ENCODE measurements around the gene KDM6B. TPM values are rescaled to one million over a fixed set of nuclear protein-coding genes. Genes with fewer than 3 reads are reported as not detected.

The KDM6B gene
- total and polyA plus RNA-seq, 4 experiments from 2014 or later: 1.7 to 129 (median 119) TPM; not detected in 1

DNA sequence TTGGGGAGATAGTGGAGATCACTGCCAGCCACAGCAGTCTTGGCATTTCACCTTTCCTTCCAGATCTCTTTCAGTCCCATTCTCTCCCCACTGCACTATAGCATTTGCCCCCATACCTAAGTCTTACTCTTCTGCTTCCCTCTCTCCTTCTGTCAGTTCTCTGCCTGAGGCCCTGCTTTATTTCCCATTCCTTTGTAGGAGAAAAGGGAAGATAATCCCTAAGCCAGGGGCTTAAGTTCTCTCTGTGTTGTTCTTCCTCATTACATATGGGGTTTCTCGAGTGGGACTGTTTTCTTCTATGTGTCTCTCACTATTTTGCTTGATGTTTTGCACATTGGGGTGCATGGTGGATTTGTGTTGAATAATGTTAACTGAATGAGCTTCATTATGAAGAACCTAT is 6.4 kb downstream of the KDM6B start:
- peak overlapping the region in 7 of 8 donors; percentile 62 to 98 (median 88) for H3K4me3 Mint-ChIP-seq
- peaks cover 45 to 85% (median 62%) of the 10 kb centered on the region in 4 donors for H3K4me1 Mint-ChIP-seq
- Histone ChIP-seq H3K9me3 (ENCODE audit: control insufficient read depth in 1 of 2, low read length in 2 of 2) (no peaks in the 10 kb centered on the region), H3K27me3 (ENCODE audit: insufficient read depth, low read length) (no peaks in the 10 kb centered on the region), H3K36me3 (ENCODE audit: insufficient read depth, low read length) (no peaks in the 10 kb centered on the region), H3K4me1 (ENCODE audit: insufficient read depth, low read length) (peaks cover 62% of the 10 kb centered on the region), H3K4me3 (ENCODE audit: low read length in 2 of 2) (no peak overlapping the region), H3K27ac (ENCODE audit: low read depth, low read length) (peak overlapping the region; percentile 99)
- POLR2A ChIA-PET (ENCODE audit: partially characterized antibody): interaction anchor here (4.3 to 4.5 kb wide), 2 partner anchors 10 to 17 kb away, joined by 23 to 45 read pairs; partner anchors contain the start of genes CYB5D1, NAA38 and TMEM88
- CTCF ChIA-PET (ENCODE audit: partially characterized antibody): interaction anchor here (0.6 to 1.4 kb wide), 5 partner anchors 9 to 26 kb away, joined by 3 to 6 read pairs (median 4); no protein-coding TSS in a partner anchor
- peaks cover 0 to 3% of the 10 kb centered on the region in 2 donors for H3K27me3 Mint-ChIP-seq
- peaks cover 0 to 1% (median 0%) of the 10 kb centered on the region in 8 donors for H3K9me3 Mint-ChIP-seq
- peak overlapping the region; percentile 99 to 100 (median 100) for H3K27ac Mint-ChIP-seq
- no peak for DNase-seq
- intact Hi-C loops (cut with micrococcal nuclease): loop anchor here (5.0 to 10.0 kb wide), 3 partner anchors 153 to 606 kb away; partner anchors contain the start of genes CTC1, DVL2, PFAS and PHF23
- H3K36me3 Mint-ChIP-seq: peaks cover 0 to 45% of the 10 kb centered on the region in 2 donors

DNA sequence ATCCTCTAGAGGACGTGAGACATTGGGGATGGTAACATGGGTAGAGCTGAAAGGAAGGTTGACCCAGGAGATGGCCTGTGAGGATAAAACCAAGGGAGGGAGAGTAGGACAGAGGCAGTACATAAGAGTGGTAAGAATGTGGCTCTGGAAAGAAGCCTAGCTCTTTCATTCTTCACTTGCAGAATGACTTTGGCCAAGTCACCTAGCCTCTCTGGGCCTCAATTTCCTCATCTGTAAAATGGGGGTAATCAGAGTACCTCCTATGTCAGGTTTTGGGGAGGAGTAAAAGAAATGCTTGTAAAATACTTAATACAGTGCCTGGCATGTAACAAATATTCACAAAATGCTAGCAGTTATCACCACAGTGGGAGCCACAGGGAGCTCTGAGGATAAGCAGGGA is 6.9 kb downstream of the KDM6B start:
- peak overlapping the region; percentile 99 to 100 (median 100) for H3K27ac Mint-ChIP-seq
- H3K9me3 ChIP-seq (ENCODE audit: control insufficient read depth in 1 of 2, low read length in 2 of 2): no peaks in the 10 kb centered on the region
- intact Hi-C loops (cut with micrococcal nuclease): loop anchor here (5.0 to 10.0 kb wide), 3 partner anchors 154 to 606 kb away; partner anchors contain the start of genes CTC1, DVL2, PFAS and PHF23
- DNase-seq: no peak
- CTCF ChIA-PET (ENCODE audit: partially characterized antibody): interaction anchor here (0.6 to 1.4 kb wide), 5 partner anchors 9 to 25 kb away, joined by 3 to 6 read pairs (median 4); no protein-coding TSS in a partner anchor
- H3K4me1 Mint-ChIP-seq: peaks cover 47 to 84% (median 65%) of the 10 kb centered on the region in 4 donors
- H3K27me3 ChIP-seq (ENCODE audit: insufficient read depth, low read length): no peaks in the 10 kb centered on the region
- peaks cover 63% of the 10 kb centered on the region for H3K4me1 ChIP-seq (ENCODE audit: insufficient read depth, low read length)
- peaks cover 0 to 1% (median 0%) of the 10 kb centered on the region in 8 donors for H3K9me3 Mint-ChIP-seq
- H3K27ac ChIP-seq (ENCODE audit: low read depth, low read length): peak overlapping the region; percentile 99
- peaks cover 0 to 47% of the 10 kb centered on the region in 2 donors for H3K36me3 Mint-ChIP-seq
- H3K36me3 ChIP-seq (ENCODE audit: insufficient read depth, low read length): no peaks in the 10 kb centered on the region
- peak overlapping the region; percentile 79 to 98 (median 90) for H3K4me3 Mint-ChIP-seq
- POLR2A ChIA-PET (ENCODE audit: partially characterized antibody): interaction anchor here (4.3 to 13.6 kb wide), 3 partner anchors 6 to 17 kb away, joined by 23 to 238 read pairs (median 45); partner anchors contain the start of genes CYB5D1, KDM6B, NAA38 and TMEM88
- peak overlapping the region in 1 of 2 donors; percentile 92 for H3K4me3 ChIP-seq (ENCODE audit: low read length in 2 of 2)
- peaks cover 0 to 3% of the 10 kb centered on the region in 2 donors for H3K27me3 Mint-ChIP-seq

DNA sequence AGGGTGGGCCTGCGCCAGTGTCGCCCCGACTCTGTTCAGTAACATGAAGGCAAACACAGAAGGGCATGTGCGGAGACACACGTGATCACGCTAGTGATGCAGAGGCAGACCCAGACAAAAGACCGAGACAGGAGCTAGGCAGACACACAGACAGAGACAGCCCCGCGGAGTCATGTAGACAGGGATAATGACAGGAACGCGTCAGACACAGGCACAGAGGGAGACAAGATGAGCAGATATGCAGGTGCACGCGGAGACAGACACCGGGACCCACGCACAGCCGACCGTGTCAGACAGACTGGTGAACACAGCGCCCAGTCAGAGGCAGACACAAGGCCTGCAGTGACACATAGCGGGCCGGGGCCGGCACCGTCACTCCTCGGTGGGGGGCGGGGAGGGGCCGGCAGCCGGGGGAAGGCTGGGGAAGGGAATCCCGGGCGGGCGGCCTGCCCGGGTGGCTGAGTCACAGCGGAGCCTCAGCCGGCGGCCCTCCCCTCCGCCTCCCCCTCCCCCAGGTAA is 7.4 kb downstream of the KDM6B start:
- peaks cover 0 to 1% (median 0%) of the 10 kb centered on the region in 8 donors for H3K9me3 Mint-ChIP-seq
- peaks cover 0 to 48% of the 10 kb centered on the region in 2 donors for H3K36me3 Mint-ChIP-seq
- peak overlapping the region; percentile 99 for H3K27ac ChIP-seq (ENCODE audit: low read depth, low read length)
- no peaks in the 10 kb centered on the region for H3K27me3 ChIP-seq (ENCODE audit: insufficient read depth, low read length)
- H3K36me3 ChIP-seq (ENCODE audit: insufficient read depth, low read length): peaks cover 2% of the 10 kb centered on the region
- intact Hi-C loops (cut with micrococcal nuclease): loop anchor here (5.0 to 10.0 kb wide), 3 partner anchors 154 to 607 kb away; partner anchors contain the start of genes CTC1, DVL2, PFAS and PHF23
- peaks cover 44 to 78% (median 62%) of the 10 kb centered on the region in 4 donors for H3K4me1 Mint-ChIP-seq
- no peaks in the 10 kb centered on the region for H3K9me3 ChIP-seq (ENCODE audit: control insufficient read depth in 1 of 2, low read length in 2 of 2)
- H3K4me3 Mint-ChIP-seq: peak overlapping the region; percentile 92 to 99 (median 97)
- DNase-seq: peak in 4 of 5 donors; percentile 82 to 100 (median 82)
- peaks cover 57% of the 10 kb centered on the region for H3K4me1 ChIP-seq (ENCODE audit: insufficient read depth, low read length)
- peaks cover 0 to 3% of the 10 kb centered on the region in 2 donors for H3K27me3 Mint-ChIP-seq
- ChIA-PET CTCF (ENCODE audit: partially characterized antibody) (interaction anchor here (1.0 to 1.4 kb wide), 3 partner anchors 10 to 25 kb away, joined by 4 to 6 read pairs (median 4); no protein-coding TSS in a partner anchor), POLR2A (ENCODE audit: partially characterized antibody) (interaction anchor here (0.6 to 13.6 kb wide), 8 partner anchors 7 to 385 kb away, joined by 3 to 238 read pairs (median 4); partner anchors contain the start of genes ATP1B2, CYB5D1, KDM6B and NAA38)
- peak overlapping the region; percentile 99 to 100 (median 100) for H3K27ac Mint-ChIP-seq
- peak overlapping the region in 1 of 2 donors; percentile 92 for H3K4me3 ChIP-seq (ENCODE audit: low read length in 2 of 2)

DNA sequence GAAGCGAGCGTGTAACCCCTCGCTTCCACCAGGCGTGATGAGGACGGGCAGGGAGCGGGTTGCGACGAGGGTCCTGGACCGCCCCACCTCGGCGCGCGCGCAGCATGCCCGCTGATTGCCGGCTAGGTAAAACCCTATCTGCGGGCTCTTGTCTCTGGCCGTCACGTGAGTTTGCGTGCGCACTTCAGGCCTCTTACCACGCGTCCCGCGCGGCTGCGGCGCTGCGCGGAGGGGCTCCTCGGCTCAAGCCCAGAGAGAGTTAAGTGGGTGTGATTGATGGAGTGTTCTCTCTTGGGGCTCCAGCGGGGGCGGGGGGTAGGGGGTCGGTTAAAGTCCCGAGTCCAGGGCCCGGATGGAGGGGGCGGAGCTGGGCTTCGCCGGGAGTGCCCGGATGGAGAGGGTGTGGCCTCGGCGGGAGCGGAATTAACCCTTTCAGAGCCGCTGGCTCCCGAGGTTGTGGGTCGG is 7.9 kb downstream of the KDM6B start:
- CTCF ChIA-PET (ENCODE audit: partially characterized antibody): interaction anchor here (1.0 to 2.2 kb wide), 2 partner anchors 8 to 19 kb away, joined by 4 to 13 read pairs; partner anchors contain the start of gene KDM6B
- intact Hi-C loops (cut with micrococcal nuclease): loop anchor here (1.0 to 10.0 kb wide), 6 partner anchors 8 to 607 kb away; partner anchors contain the start of genes CTC1, DVL2, KDM6B and NAA38
- peaks cover 52% of the 10 kb centered on the region for H3K4me1 ChIP-seq (ENCODE audit: insufficient read depth, low read length)

DNA sequence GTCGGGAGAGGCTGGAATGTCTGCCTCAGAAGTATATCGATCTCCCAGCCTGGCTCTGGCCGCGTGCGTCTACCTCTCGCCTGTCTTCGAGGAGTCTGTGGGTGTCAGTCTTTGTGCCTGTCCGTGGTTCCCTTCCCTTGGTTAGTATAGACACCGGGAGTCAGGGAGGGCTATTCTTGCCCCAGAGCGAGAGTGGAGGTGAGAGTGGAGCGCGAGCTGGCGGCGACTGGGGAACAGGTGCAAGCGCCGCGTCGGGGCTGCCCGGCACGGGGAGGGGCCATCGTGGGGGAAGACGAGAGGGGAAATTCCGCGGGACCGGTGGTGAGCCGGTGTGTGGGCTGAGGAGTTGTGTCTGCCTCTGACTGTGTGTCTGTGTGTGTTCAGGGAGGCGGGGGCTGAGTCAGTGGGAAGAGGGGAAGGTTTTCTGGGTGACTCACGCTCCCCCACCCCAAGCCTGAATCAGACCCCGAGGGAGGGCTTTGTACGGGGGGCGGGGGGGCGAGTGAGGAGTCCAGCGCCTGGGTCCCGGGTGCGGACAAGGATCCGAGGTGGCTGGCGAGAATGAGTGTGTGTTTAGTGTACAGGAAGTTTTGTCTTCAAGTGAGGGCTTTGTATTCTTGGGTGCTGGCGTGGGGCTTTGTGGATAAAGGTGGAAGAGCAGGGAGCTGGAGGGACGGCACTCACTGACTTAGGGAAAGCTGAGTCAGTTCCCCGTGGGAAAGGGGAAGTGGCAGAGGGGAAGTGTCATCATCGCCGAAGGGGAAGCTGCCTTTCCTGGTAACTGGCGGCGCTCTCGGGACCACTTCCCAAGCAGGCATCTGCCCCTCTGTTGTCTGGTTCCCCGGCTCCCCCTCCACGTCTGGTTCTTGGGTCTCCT is 8.6 kb downstream of the KDM6B start:
- Histone ChIP-seq H3K36me3 (ENCODE audit: insufficient read depth, low read length) (peaks cover 3% of the 10 kb centered on the region), H3K4me3 (ENCODE audit: low read length in 2 of 2) (peak overlapping the region; percentile 86 to 92), H3K4me1 (ENCODE audit: insufficient read depth, low read length) (peaks cover 46% of the 10 kb centered on the region), H3K27me3 (ENCODE audit: insufficient read depth, low read length) (no peaks in the 10 kb centered on the region), H3K27ac (ENCODE audit: low read depth, low read length) (peak overlapping the region; percentile 99), H3K9me3 (ENCODE audit: control insufficient read depth in 1 of 2, low read length in 2 of 2) (no peaks in the 10 kb centered on the region)
- Mint-ChIP-seq H3K27ac (peak overlapping the region; percentile 99 to 100 (median 100)), H3K4me3 (peak overlapping the region; percentile 92 to 99 (median 97)), H3K9me3 (peaks cover 0 to 1% (median 0%) of the 10 kb centered on the region in 8 donors), H3K4me1 (peaks cover 32 to 67% (median 50%) of the 10 kb centered on the region in 4 donors), H3K36me3 (peaks cover 0 to 57% of the 10 kb centered on the region in 2 donors), H3K27me3 (peaks cover 0 to 3% of the 10 kb centered on the region in 2 donors)
- intact Hi-C loops (cut with micrococcal nuclease): loop anchor here (1.0 to 10.0 kb wide), 7 partner anchors 8 to 608 kb away; partner anchors contain the start of genes CTC1, DVL2, KDM6B and NAA38
- ChIA-PET CTCF (ENCODE audit: partially characterized antibody) (interaction anchor here (1.0 to 2.2 kb wide), 2 partner anchors 9 to 20 kb away, joined by 4 to 13 read pairs; partner anchors contain the start of gene KDM6B), POLR2A (ENCODE audit: partially characterized antibody) (interaction anchor here (0.6 to 13.6 kb wide), 15 partner anchors 8 to 387 kb away, joined by 3 to 238 read pairs (median 4); partner anchors contain the start of genes ATP1B2, CYB5D1, KDM6B and NAA38)
- peak; percentile 94 to 99 (median 95) for DNase-seq

More for the DNA sequence above, 7.9 kb downstream of the KDM6B start:
- Histone ChIP-seq H3K36me3 (ENCODE audit: insufficient read depth, low read length) (peaks cover 3% of the 10 kb centered on the region), H3K27me3 (ENCODE audit: insufficient read depth, low read length) (no peaks in the 10 kb centered on the region), H3K27ac (ENCODE audit: low read depth, low read length) (peak overlapping the region; percentile 99), H3K9me3 (ENCODE audit: control insufficient read depth in 1 of 2, low read length in 2 of 2) (no peaks in the 10 kb centered on the region), H3K4me3 (ENCODE audit: low read length in 2 of 2) (peak overlapping the region; percentile 86 to 92)
- DNase-seq: peak in 3 of 5 donors; percentile 82 to 86 (median 85)
- H3K4me1 Mint-ChIP-seq: peaks cover 39 to 73% (median 57%) of the 10 kb centered on the region in 4 donors
- H3K27me3 Mint-ChIP-seq: peaks cover 0 to 3% of the 10 kb centered on the region in 2 donors
- peaks cover 0 to 1% (median 0%) of the 10 kb centered on the region in 8 donors for H3K9me3 Mint-ChIP-seq
- peaks cover 0 to 52% of the 10 kb centered on the region in 2 donors for H3K36me3 Mint-ChIP-seq
- H3K27ac Mint-ChIP-seq: peak overlapping the region; percentile 99 to 100 (median 100)
- POLR2A ChIA-PET (ENCODE audit: partially characterized antibody): interaction anchor here (0.6 to 13.6 kb wide), 11 partner anchors 7 to 386 kb away, joined by 3 to 238 read pairs (median 4); partner anchors contain the start of genes ATP1B2, CYB5D1, KDM6B and NAA38
- peak overlapping the region; percentile 92 to 99 (median 97) for H3K4me3 Mint-ChIP-seq

DNA sequence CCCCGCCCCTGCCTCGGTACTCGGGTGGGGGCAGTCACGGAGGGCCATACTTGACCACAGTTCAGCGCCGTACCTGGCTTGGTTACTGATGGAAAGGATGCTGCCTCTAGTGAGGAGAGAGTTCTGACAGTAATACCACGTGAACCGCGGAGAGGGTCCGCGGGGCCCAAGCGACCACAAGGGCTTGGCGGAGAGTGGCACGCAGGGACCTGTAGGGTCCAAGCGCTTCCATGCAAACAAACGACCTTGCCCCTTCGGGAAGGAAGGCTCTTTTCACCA is 9.2 kb downstream of the KDM6B start:
- Mint-ChIP-seq H3K9me3 (peaks cover 0 to 1% (median 0%) of the 10 kb centered on the region in 8 donors), H3K4me3 (peak overlapping the region; percentile 92 to 99 (median 97)), H3K4me1 (peaks cover 30 to 63% (median 47%) of the 10 kb centered on the region in 4 donors), H3K27me3 (peaks cover 0 to 3% of the 10 kb centered on the region in 2 donors), H3K36me3 (peaks cover under 1 to 58% of the 10 kb centered on the region in 2 donors), H3K27ac (peak overlapping the region; percentile 99 to 100 (median 100))
- POLR2A ChIA-PET (ENCODE audit: partially characterized antibody): interaction anchor here (0.7 to 13.6 kb wide), 8 partner anchors 8 to 276 kb away, joined by 3 to 238 read pairs (median 10); partner anchors contain the start of genes CYB5D1, KDM6B, NAA38 and RNF227
- H3K27me3 ChIP-seq (ENCODE audit: insufficient read depth, low read length): no peaks in the 10 kb centered on the region
- DNase-seq: peak in 1 of 5 donors; percentile 81
- H3K27ac ChIP-seq (ENCODE audit: low read depth, low read length): peak overlapping the region; percentile 99
- intact Hi-C loops (cut with micrococcal nuclease): loop anchor here (1.0 to 10.0 kb wide), 5 partner anchors 8 to 608 kb away; partner anchors contain the start of genes CTC1, DVL2, PFAS and PHF23
- no peaks in the 10 kb centered on the region for H3K9me3 ChIP-seq (ENCODE audit: control insufficient read depth in 1 of 2, low read length in 2 of 2)
- CTCF ChIA-PET (ENCODE audit: partially characterized antibody): interaction anchor here (2.2 kb wide), 1 partner anchor 9 kb away, joined by 13 read pairs; the partner anchor contains the start of gene KDM6B
- peaks cover 5% of the 10 kb centered on the region for H3K36me3 ChIP-seq (ENCODE audit: insufficient read depth, low read length)
- H3K4me3 ChIP-seq (ENCODE audit: low read length in 2 of 2): peak overlapping the region; percentile 86 to 92
- H3K4me1 ChIP-seq (ENCODE audit: insufficient read depth, low read length): peaks cover 42% of the 10 kb centered on the region

All from CD4-positive, alpha-beta memory T cell (primary cell).